GM19099 (cell line): ENCODE results near the gene HAND1.
A peak's percentile ranks its signal among the peaks of the same experiment; 100 is the strongest.

ENCODE experiments used
- POLR2A ChIP-seq: IDR thresholded peaks from 3 replicates; pipeline ENCODE4 v1.6.1; 2011; ENCODE audit warnings: low read depth; ENCODE audit not compliant: insufficient read length; ENCODE audit errors: extremely low read depth

Gene HAND1

GRCh38 chr5:154455585-154455984 lies 22.4 kb downstream of the HAND1 start:
- no peak for TF ChIP-seq POLR2A

GRCh38 chr5:154451957-154452356 lies 26.1 kb downstream of the HAND1 start:
- no peak for TF ChIP-seq POLR2A

- TF ChIP-seq POLR2A = no peak
Measured at GRCh38 chr5:154449786-154450185, 28.2 kb downstream of the HAND1 start.

GRCh38 chr5:154447089-154447725 lies 30.8 kb downstream of the HAND1 start:
- no peak for TF ChIP-seq POLR2A

GRCh38 chr5:154446195-154447088 lies 31.6 kb downstream of the HAND1 start:
- TF ChIP-seq POLR2A = no peak

GRCh38 chr5:154445422-154446194 lies 32.4 kb downstream of the HAND1 start, which contains the start of gene SAP30L:
Gene SAP30L (plus strand): TSS chr5:154445997. CDS start chr5:154446605, 608 bp downstream.
- peak; percentile 84 for TF ChIP-seq POLR2A

GRCh38 chr5:154444556-154445421 lies 33.2 kb downstream of the HAND1 start:
- peak; percentile 20 for TF ChIP-seq POLR2A

- TF ChIP-seq POLR2A = no peak
Measured at GRCh38 chr5:154442801-154443200, 35.2 kb downstream of the HAND1 start.

GRCh38 chr5:154440540-154440939 lies 37.5 kb downstream of the HAND1 start:
- TF ChIP-seq POLR2A = no peak

GRCh38 chr5:154437281-154437965 lies 40.6 kb downstream of the HAND1 start:
- no peak for TF ChIP-seq POLR2A

- TF ChIP-seq POLR2A = no peak
Measured at GRCh38 chr5:154435226-154435625, 42.8 kb downstream of the HAND1 start.

GRCh38 chr5:154430961-154431630 lies 46.9 kb downstream of the HAND1 start:
- no peak for TF ChIP-seq POLR2A

- TF ChIP-seq POLR2A = no peak
Measured at GRCh38 chr5:154430466-154430865, 47.6 kb downstream of the HAND1 start.

GRCh38 chr5:154429341-154429740 lies 48.7 kb downstream of the HAND1 start:
- TF ChIP-seq POLR2A = no peak

- TF ChIP-seq POLR2A = no peak
Measured at GRCh38 chr5:154428208-154428607, 49.8 kb downstream of the HAND1 start.
